Activated CD4-positive, alpha-beta T cell treated with anti-CD3 and anti-CD28 coated beads, Interleukin-2, amount 50 U/mL, for 4 hours (primary cell): ENCODE data around the gene LAMC1.

Source experiments
- DNase-seq, 2 experiments: peaks; one replicate each; pipeline ENCODE4 v3.0.0-alpha.2; 2020

The LAMC1 gene

DNA sequence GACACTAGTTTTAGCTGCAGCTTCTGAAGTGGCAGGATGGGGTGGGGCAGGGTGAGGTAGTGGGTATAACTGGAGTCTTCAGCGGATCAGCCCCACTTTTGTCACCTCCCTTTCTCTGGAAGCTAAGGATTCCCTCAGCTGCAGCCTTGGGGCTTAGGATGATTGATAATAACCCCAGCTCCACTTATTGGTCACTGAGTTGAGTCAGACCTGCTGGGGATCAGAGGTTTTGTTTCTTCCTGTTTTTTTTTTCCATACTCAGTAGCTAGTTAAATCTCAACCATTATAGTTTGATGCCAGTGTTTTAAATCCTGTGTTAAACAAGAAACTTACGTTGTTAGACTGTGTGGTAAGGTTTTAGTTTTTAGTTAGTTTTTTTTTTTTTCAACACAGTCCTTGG lies 57.2 kb downstream of the LAMC1 start:
- no peak for DNase-seq

DNA sequence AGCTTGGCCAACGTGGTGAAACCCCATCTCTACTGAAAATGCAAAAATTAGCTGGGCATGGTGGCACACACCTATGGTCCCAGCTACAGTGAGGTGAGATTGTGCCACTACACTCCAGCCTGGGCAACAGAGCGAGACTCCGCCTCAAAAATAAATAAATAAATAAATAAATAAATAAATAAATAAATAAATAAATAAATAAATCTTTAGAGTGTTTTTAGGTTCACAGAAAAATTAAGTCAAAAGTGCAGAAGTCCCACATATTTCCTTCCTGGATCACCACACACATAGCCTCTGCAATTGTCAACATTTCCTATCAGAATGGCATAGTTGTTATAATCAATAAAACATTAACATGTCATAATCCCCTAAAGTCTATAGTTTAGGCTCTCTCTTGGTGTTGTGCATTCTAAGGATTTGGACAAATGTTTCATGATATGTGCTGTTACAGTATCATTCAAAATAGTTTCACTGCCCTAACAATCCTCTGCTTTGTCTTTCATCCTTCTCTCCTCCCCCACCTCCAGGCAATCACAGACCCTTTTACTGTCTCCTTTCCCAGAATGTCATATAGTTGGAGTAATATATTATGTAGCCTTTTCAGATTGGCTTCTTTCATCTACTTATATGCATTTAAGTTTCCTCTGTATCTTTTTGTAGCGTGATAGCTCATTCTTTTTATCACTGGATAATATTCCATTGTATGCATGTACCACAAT lies 58.3 kb downstream of the LAMC1 start:
- DNase-seq: no peak

DNA sequence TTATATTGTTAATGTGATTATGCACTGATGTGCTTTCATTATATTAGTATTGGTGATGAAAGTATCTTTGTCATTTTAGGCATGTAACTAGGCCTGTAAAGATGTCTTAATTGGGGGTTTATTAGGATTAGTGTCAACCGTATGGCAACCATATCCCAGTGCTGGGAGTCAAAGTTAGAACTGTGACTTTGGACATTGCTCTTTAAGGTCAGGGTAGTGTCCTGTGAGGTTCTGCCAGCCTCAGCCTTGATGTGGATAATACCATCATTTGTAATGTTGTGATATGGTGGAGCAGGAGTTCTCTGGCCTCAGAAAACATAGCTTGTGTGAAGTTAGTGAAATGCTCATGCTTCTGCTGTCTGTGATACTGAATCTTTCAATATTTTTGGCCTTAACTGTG lies 59.4 kb downstream of the LAMC1 start:
- no peak for DNase-seq

DNA sequence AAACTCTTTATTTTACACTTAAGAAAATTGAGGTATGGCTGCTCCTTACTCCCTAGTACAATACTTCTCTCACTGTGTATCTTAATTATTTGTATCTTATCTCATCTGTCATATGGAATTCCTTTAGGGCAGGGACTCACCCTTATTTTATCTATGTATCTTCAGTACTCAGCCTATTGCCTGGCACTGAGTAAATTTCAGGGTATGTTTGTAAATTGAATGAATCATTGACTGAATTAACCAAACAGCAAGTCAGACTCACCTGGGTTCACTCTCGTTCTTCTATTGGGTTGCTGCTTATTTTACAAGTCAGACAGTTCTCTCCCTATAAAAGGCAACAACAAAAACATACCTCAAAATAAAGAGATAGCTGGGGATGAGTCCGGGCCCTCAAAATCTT lies 63.8 kb downstream of the LAMC1 start:
- no peak for DNase-seq

DNA sequence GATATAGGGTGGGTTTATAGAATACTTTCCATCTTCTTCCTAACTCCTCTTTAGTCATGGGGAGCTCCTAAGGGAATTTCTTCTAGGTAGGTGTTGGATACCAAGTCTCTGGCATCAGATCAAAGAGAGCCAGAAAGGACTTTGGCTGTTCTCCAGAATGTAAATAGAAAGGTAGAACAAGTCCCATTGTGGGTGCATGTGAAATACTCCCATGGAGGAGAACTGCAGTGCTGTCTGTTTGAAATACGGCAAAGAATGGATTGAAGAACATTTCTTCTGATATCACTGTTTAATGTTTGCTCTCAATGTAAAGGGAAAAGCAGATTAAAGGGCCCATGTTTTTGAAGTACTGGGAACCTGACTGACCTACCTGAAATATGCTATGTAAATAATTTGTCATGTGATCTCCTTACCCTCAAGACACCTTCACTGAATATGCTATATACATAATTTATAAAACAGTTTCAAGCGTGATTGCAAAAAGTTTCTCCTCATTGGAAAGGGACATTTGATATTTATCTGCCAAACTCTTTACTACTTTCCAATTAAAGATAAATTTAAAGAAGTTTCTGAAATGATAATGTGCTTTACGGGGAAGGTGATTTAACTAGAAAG lies 65.9 kb downstream of the LAMC1 start:
- DNase-seq: no peak

DNA sequence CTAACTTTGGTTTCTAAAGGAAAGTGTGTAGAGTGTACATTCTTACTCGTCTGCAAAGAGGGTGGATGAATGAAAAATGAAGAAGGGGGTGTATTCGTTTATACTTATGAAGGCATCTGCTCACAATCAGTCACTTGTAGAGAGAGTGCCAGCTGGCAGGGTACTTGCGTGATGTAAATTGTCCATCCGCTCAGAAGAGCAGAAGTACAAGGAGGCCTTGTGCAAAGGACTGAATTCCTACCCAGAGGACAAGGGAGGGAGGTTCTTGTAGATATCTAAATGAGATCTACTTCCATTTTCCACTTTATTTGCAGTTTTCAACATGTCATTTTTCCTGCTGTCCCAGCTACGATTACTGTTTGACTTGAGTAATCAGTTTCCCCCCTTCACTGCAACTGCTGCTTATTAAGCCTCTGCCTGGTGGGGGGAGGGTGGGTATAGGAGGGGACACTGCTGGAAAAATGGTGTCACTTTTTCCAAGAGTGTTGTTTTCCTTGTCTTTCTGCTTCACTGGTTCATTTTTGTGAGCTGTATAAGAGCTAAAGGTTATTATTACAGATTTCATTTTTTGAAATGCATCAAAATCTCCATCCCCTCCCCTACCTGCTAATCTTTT lies 67.3 kb downstream of the LAMC1 start:
- DNase-seq: no peak

DNA sequence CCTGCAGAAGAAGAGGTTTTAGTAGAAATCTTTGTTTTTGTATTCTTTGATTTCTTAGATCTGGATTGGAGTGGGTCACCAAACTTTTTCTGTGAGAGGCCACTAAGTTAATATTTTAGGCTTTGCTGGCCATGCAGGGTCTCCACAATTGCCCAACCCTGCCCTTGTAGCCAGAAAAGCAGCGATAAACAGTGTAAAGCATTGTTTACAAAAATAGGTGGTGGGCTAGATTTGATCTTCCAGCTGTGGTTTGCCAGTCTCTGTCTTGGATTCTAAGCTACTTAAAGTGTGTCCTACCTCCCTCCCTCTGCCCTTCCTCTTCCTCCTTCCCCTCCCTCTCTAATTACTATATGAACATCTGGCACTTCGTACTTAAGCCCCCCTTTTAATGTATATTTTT lies 68.0 kb downstream of the LAMC1 start:
- DNase-seq: no peak

DNA sequence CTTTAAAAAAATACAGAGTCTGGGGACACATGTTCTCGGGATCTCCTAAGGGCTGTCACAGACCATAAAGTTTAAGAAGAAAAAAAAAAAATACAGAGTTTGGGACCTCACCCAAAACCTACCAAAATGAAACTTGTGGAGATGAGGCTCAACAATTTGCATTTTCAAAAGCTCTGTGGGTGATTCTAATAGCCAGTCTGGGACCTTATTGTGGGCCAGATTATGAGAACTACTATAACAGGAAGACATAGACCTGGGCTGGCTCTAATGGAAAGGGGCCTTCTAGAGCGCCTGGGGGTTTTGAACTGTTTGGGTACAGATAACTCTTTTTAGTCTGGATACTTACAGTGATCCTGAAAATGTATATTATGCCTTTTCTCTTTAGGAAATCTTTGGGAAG lies 69.1 kb downstream of the LAMC1 start:
- DNase-seq: no peak

DNA sequence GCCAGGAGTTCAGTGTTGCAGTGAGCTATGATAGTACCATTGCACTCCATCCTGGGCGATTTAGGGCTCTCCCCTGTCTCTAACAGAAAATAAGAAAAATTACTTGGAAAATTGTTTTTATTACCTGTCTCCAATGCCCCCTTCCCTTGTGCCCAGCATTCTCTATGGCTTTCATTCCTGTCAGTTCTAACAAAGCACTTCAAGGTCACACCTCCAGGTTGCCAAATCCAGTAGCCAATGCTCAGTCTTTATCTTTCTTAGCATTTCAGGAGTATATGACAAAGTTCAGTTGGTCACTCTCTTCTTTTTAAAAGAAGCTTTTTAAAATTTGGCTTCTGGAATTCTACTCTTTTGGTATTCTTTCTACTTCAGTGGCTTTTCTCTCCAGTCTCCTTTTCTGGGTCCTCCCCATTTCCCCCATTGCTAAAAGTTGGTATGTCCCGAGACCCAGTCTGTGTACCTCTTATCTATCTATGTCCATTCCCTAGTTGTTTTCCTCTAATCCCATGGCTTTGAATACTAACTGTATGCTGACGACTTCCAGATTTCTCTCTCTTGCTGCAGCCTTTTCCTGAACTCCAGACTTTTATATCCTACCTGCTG lies 69.9 kb downstream of the LAMC1 start:
- no peak for DNase-seq

DNA sequence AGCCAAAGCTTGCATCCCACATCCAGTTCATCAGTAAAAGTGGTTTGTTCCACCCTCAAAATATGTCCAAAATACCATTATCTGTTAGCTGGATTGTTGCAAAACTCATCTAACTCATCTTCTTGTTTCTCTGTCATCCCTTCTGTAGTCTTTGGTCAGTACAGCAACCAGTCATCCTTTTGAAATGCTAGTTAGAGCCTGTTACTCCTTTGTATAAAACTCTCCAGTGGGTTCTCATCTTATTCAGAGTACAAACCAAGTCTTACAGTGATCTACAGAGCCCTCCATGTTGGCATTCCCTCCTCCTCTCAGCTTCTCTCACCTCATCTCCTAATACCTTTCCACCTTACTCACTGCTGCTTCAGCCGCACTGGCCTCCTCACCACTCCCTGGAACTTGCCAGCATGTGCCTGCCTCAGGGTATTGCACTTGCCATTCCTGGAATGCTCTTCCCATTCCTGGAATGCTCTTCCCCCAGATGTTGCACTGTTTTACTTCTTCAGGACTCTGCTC lies 70.6 kb downstream of the LAMC1 start:
- no peak for DNase-seq

DNA sequence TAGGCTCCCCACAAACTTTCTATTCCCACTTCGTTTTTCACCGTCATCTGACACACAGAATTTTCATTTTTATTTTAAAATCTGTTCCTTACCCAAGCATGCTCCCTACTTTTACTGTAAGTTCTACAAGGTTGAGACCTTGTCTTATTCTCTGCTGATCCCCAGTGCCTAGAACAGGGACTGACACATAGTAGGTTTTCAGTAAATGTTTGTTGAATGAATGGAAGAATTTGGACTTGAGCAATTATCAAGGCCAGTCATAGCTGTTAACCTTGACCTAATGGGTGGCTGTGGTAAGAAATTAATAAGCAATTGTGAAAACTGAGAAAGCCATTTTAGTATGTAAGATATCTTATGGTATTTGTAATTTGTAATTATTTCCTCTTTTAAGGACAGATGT lies 71.1 kb downstream of the LAMC1 start:
- DNase-seq: no peak

DNA sequence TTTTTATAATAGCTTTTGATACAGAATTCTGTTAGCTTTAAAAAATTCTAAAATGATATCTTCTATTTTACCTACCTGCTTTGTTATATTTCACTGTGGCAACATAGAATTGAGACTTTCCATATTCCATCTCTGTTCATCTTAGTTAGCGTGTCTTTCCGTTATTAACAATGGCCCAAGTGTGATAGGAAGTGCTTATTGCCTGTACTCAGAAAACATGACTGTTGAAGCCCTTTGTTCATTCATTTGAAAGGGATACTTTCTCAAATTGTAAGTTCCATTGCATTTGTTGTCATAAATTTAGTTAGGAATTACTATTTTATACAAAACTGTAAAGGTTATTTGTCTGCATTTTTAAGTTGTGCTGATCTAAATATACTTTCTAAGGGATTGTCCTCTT lies 73.1 kb downstream of the LAMC1 start:
- DNase-seq: no peak

DNA sequence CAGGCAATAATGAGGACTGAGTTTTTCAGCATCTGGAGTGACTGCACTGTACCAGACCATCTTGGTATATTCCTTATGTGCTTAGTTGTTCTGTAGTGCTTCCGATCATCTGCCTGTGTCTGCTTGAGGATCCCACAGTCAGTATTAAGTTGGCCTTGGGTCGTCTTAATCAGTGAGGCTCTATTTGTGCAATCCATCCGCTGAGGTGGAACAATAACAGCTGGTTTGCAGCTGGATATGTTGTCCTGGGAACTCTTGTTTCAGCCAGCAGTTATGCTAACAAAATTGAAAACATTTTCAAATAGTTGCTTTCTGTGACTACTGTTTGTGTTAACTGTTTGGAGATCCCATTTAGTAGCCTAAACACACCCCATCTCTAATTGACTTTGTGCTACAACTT lies 73.7 kb downstream of the LAMC1 start:
- DNase-seq: no peak

DNA sequence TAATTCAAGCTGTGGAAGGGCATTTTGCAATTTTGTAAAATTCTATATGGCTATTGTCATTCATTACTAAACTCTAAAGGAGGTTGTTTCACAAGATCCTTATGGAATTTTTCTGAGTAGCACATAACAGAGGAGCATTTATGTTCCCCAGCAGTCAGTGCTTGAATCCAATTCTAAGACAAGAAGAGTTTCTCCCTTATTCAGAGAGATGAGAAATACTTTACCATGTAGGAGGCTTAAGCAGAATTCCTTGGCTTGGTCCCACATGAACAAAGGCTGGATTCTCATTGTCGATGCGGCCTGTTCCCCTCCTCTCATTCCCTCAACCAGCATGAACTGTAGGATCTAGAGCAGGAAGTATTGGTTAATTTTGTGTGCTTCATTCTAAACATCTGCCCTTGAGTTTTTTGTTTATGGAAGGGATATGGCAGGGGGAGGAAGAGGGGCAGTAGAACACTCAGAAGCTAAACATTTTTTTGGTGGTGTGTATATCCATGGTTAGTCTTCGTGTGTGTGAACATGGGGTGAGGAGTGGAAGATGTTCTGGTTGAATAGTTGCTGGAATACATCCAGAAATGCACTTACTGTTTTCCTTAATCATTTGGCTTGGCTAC lies 74.3 kb downstream of the LAMC1 start:
- no peak for DNase-seq

DNA sequence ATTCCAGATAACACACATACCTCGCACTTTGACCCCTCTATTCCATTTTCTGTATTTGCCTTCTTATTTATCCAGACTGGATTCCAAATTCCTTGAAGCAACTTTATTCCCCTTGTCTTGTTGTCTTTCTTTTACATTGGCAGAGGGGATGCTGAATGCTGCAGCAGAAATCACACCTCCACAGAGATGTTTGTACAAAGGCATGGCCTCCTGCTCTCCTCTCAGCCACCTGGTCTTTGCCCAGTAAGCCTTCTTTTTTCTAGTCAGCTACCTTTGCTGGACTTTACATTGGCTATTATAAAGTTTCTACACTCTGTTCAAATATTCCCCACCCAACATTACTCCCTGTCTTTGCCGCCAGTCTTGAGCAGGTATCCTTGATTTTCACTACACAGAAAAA lies 75.1 kb downstream of the LAMC1 start:
- no peak for DNase-seq

DNA sequence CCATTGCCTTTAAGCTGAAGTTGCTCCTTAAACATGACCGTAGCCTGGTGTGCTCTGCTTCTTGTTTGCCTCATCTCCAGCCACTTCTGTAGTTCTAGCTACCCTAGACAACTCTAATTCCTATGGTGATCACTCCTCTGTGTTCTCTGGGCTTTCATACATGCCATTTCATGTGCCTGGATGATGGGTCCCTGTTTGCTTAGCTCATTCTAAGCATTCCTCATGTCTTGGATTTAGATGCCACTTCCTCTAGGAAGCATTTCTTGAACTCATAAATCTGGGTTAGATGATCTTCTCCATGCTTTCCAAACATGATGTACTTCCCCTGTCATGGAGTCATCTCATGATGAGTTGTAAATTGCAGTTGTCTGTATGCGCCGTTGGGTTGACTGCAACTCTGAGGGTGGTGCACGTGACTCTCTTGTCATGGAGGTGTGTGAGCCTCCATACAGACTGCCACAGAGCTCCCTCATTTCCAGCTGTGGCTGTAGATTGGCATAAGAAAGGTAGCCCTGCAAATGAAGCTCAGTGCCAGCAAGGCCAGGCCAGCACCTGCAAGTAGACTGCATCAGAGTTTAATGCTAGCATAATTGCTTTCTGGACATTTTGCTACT lies 77.2 kb downstream of the LAMC1 start:
- no peak for DNase-seq

DNA sequence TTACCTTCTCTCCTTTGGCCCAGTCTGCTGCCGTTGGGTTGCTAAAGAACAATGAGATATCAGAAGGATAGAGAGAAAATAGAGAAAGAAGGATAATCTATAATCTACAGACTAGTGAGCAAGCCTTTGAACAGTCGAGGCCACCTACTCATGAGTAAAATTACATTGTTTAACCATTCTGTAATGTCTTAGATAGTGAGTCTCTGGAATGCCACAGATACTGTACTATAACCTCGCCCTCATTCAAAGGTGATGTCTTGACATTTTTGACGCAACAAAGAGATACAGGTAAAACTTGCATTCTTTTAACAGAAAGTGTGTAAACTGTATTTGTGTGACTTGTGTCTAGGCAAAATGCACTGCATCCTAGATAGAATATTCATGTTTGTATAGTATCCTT lies 77.9 kb downstream of the LAMC1 start:
- no peak for DNase-seq

DNA sequence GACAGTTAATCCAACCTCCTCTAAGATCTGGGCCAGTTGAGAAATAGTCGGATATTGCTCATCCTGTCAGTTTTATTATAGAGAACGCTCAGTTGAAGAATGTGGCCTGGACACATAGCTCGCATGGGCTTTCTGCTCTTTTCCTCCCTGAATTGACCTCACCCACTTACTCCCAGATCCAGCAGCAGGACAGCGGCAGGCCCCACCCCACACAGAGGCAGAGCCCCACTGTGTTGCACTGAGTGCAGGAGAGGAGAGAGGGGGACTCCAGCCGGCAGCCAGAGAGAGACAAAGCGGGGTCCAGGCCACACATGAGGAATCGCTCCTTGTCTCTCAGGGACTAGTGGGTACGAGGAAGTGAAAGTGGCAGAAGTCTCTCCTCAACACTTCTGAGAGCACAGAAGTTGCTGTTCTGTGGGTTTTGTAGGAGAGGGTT lies 78.6 kb downstream of the LAMC1 start:
- DNase-seq: no peak

DNA sequence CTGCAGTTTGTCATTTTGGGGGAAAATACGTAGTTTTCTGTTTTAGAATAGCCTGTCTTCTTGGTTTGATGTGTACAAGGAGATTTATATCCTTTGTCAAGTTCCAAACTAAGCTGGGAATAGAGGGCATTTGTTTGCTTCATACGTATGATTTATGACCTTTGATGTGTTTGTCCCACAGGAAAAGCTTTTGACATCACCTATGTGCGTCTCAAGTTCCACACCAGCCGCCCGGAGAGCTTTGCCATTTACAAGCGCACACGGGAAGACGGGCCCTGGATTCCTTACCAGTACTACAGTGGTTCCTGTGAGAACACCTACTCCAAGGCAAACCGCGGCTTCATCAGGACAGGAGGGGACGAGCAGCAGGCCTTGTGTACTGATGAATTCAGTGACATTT lies 79.9 kb downstream of the LAMC1 start:
- no peak for DNase-seq

DNA sequence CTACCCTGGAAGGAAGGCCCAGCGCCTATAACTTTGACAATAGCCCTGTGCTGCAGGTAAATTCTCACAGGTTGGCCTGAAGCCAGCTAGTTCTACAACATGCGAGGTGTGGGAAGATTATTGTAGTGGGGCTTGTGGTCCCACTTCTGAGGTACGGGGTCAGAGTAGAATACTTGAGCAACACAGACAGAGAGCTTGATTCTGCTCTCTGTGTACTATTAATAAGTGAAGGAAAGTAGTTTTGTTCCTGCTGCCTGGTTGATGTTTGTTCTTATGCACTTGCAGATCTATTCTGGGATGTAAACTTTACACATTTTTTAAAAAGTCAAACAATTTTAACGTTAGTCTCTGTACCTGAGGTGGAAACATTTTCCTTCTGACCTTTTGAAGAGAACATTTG lies 80.4 kb downstream of the LAMC1 start:
- DNase-seq: no peak

DNA sequence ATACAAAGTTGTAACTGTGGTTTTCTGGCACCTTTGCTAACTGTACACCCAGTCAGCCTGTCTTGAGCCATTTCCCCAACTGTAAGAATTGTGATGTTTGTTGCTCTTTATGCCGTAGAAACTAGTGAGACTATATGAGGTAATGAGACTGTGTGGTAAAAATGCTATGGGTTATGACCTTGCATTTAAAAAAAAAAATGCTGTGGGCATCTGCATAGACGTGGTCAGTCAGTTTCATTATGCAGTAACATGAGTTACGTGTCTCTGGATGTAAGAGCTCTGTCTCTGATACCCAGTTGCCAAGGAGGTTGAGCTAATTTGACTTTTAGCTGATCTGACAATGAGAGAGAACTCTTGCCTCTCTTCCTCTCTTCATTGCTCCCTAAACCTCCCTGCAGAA lies 82.2 kb downstream of the LAMC1 start:
- no peak for DNase-seq

DNA sequence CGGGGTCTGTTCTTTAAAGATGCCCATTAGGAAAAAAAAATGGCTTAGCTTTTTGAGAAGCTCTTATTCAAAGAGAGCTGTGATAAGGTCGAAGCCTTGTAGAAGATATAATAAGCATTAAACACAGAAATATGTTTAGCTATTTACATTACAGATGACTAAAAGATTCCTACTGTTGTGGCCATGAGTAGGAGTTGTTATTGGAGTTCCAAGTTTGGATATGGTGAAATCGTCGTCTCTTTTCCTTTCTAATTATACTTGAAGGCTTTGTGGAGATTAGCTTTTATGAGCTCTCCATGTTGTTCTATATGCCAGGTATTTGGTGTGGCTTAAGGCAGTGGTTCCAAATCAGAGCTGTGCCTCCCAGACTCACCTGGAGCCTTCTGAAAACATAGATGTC lies 82.9 kb downstream of the LAMC1 start:
- no peak for DNase-seq

DNA sequence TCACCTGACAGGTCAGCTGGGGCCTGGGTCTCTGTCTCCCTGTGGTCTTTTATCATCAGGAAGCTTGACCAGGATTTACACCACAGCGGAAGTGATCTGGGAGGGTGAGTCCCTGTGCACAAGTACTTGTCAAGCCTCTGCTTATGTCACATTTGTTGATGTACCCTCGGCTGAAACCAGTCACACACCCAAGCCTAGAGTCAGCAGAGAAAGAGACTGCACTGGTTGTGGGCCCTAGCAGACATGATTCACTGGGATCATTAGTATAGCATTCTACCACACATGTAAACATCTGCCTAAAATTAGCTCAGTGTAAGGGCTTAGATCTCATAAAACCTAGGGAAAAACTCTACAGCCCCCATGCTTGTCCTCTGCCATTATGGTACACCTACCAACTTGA lies 83.5 kb downstream of the LAMC1 start:
- DNase-seq: no peak
